GM19324 (cell line): ENCODE measurements around the gene REG4.
"Not testable (repeated sequence)": the region's sequence is repeated elsewhere in the genome, so short reads cannot be mapped to it uniquely, and the experiment has no call there.

ENCODE experiments used
- ATAC-seq: cut with Tn5 transposase; IDR thresholded peaks from one replicate; pipeline ENCODE4 v1.9.1; 2021; ENCODE audit warnings: mild to moderate bottlenecking, moderate library complexity; ENCODE audit not compliant: unreplicated experiment, low FRiP score

Gene REG4

DNA sequence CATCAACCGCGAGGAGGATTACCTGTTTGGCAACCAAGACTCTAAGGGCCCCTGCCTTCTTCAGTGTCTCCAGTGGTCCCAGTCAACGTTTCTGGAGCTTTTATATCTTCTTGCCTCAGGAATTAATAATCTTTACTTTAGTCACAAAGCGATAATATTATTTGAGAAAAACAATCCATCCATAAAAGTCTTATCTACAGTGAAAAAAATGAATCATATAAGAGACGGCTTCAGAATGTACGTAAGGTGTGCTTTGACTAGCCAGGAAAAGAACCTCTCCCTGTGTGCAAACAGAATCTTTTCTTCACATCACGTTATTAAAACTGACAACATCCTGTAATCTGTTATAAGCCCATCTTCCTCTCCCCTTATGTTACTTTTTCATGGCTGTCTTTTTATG lies at the start of gene REG4:
Gene REG4, minus strand, starts transcription at position 74 of the 400 bp plus-strand sequence. CDS start 2,691 bp downstream, outside the sequence.
- ATAC-seq = no peak

DNA sequence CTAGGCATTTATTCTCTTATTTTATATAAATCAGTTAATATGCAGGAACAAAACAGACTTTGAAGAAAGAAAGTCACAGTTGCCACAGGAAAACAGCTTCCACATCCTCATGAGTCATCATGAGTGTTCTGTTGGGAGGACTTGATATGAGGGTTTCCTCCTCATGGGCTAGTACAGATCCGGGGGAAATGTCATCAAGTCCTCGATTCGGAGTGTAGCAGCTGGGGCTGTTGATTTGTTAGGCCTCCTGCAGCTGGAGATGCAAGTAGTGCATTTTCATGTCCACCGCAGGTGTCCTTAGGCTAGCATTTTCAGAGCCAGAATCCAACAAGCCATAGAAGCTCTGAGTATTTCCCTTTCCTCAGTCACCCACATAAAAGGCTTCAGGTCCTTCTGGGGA lies 48.4 kb upstream of the REG4 start:
- ATAC-seq = no peak

GRCh38 chr1:119858556-119859214 lies 47.4 kb upstream of the REG4 start:
- ATAC-seq = not testable (repeated sequence)

GRCh38 chr1:119858126-119858525 lies 46.9 kb upstream of the REG4 start:
- ATAC-seq = no peak

- no peak for ATAC-seq
Measured at GRCh38 chr1:119853155-119853554, 41.9 kb upstream of the REG4 start.

- ATAC-seq = not testable (repeated sequence)
Measured at GRCh38 chr1:119844206-119844605, 32.9 kb upstream of the REG4 start.

DNA sequence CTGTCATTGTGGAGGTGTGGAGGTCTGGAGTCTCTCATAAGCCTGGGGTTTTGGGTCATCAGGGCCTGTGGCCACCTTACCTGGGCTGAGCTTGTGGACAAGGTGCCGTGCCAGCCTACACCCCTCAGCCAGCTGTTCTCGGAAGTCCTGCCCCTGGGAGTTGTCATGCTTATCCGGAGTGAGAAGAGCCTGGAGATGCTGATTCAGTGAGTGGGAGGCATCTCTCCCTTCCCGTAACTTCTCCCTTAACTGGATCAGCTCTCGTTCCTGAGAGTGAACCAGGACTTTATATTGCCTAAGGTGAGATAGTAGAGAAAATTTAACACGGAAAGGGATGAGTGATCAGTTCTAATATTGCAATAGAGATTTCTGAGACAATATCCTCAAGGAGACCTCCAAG lies 30.0 kb upstream of the REG4 start:
- no peak for ATAC-seq

- ATAC-seq = no peak
Measured at GRCh38 chr1:119840745-119841144, 29.5 kb upstream of the REG4 start.

DNA sequence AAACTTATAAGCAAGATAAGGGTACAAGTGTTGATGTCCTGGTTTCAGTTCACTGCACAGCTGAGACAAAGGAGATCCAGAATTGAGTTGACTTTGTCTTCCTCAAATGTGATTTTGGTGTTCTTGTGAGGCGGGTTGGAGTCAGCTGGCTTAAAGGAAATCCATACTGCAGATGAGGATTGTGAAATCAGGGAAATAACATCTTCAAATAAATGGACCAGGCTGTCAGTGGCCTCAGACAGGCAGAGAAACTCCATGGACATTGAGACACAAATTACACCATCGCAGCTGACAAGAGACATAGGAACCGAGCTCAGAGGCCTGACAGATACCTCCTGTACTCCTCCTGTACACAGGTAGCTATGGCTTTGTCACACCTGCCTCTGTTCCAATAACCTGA lies 27.0 kb upstream of the REG4 start:
- no peak for ATAC-seq

- ATAC-seq = no peak
Measured at GRCh38 chr1:119834990-119835389, 23.7 kb upstream of the REG4 start.

DNA sequence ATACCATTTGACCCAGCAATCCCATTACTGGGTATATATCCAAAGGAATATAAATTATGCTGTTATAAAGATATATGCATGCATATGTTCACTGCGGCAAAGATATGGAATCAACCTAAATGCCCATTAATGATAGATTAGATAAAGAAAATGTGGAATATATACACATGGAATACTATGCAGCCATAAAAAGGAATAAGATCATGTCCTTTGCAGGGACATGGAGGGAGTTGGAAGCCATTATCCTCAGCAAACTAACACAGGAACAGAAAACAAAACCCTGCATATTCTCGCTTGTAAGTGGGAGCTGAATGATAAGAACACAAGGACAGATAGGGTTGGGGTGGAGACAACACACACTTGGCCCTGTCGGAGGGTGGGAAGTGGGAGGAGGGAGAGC lies 19.8 kb upstream of the REG4 start:
- ATAC-seq = no peak

- no peak for ATAC-seq
Measured at GRCh38 chr1:119829625-119830024, 18.4 kb upstream of the REG4 start.

GRCh38 chr1:119829006-119829405 lies 17.7 kb upstream of the REG4 start:
- ATAC-seq = not testable (repeated sequence)

GRCh38 chr1:119828266-119828665 lies 17.0 kb upstream of the REG4 start:
- no peak for ATAC-seq

- no peak for ATAC-seq
Measured at GRCh38 chr1:119827010-119827409, 15.8 kb upstream of the REG4 start.

GRCh38 chr1:119822406-119822805 lies 11.1 kb upstream of the REG4 start:
- ATAC-seq = no peak

DNA sequence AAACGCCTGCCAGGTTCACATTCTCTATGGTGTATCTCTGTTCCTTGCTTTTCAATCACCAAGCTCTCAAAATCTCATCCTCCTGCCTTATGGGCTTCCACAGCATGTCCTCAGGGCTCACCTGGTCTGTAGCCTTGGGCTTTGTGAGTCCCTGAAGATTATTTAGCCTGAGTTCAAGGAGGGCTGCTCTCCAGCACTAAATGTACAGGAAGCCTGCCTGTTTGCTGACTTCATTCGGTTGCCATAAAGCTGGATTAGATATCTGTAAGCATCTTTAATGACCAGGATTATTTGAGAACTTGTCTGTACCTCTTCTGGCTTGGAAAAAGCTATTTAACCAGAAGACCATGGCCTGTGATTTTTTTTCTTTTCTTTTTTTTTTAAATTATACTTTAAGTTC lies 6.9 kb upstream of the REG4 start:
- ATAC-seq = no peak

DNA sequence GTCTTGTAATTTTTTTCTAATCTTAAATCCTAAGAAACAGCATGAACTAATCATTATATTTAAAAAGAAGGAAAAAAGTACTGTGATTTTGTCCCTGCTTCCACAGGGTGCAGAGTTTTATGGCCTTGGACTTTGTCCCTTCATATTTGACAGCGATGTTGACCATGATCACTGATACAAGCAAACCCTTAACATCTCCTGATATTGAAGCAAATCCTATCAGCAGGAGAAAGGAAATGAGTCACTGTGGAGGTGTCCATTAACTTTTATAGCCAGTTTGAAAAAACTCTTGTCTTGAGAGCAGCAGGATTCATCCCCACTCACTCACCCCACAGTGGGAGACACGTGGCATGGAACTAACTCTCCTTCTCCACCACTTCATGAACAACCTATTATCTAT lies 5.1 kb upstream of the REG4 start:
- no peak for ATAC-seq

GRCh38 chr1:119815928-119816327 lies 4.7 kb upstream of the REG4 start:
- no peak for ATAC-seq

DNA sequence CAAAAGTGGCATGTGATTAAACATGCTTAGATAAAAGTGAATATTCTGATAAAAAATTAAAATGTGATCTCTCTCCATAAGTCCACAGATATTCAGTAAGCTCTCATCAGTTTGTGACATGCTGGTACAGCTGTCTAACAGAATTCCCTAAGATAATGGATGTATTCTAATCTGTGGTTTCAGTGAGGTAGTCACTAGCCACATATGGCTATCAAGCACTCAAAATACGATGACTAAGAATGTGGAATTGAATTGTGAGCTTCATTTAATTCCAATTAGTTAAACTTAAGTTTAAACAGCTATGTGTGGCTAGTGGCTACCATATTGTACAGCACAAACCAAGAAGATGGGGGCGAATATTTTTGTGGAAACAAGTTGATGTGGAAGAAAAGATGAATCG lies 4.1 kb upstream of the REG4 start:
- ATAC-seq = no peak

DNA sequence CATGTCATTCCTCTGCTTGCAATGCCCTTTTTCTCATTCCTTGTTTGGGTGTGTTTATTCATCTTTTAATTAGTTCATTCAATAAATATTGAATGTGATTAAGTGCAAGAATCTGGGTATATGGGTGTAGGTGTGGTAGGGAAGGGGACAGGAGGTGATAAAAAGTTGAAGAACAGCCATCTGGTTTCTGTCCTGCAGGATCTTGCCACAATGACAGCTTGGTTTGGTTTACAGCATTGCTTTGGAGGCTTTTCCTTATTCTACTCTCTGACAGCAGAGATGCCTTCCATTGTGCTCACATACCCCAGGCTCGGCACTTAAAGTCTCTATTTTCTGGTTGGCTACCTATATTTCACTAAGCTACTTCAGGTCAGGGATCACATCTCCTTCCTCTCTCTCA lies 3.0 kb upstream of the REG4 start:
- ATAC-seq = no peak

DNA sequence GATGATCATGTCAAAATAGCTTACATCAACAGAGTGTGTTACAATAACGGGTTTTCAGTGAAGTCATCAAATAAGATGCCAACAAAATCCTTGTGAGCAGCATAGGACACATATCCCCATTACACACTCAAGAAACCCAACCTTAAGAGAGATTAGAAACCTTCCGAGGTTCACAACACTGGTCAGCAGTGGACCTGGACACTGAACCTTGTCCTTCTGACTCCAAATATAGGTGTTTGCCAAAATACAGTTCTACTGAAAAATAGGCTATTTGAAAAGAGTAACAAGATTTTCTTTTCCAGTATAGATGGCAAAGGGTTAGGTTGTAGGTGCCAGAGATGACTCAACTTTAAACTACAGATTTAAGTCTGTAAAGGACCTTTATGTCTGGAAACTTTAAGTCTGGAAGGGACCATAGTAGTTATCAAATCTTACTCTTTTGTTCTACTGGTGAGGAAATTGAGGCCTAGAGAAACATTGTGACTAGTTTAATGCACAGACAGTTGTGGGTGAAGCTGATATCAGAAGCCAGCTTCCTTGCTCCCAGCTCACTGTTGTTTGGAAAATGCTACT lies 811 bp upstream of the REG4 start:
- ATAC-seq = no peak
